NCI-H2227 treated with DMSO at 0.1 percent for 48 hours (cell line): ENCODE data around the gene SLC66A2.

Experiments
- DNase-seq: peaks from one replicate; lab custom pipeline; 2025; lab: John Stamatoyannopoulos, UW

SLC66A2 gene

DNA sequence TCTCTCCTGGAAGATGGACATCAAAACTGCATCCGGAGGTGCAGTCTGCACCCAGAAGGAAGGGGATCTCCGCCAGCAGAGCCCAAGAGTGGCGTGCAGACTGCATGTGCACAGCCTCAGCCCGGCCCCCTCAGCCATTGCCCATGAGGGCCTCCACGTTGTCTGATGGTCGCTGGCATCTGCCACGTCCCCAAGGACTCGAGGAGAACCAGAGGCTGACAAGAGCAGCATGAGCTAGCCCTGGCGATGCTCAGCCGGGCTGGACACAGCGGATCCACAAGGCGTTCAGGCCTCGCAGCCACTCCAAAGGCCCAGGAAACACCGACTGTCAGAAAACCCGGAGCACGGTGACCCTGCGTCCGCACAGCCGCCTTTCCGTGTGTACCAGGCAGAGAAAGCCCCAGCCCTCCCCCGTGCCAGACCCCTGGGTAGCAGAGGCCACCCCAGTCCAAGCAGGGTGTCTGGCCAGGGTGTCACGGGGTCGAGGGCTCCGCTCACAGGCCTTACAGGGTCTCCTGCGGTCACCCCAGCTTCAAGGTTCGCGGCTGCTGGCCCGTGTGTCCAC lies 48.3 kb downstream of the SLC66A2 start:
- DNase-seq, result no peak

DNA sequence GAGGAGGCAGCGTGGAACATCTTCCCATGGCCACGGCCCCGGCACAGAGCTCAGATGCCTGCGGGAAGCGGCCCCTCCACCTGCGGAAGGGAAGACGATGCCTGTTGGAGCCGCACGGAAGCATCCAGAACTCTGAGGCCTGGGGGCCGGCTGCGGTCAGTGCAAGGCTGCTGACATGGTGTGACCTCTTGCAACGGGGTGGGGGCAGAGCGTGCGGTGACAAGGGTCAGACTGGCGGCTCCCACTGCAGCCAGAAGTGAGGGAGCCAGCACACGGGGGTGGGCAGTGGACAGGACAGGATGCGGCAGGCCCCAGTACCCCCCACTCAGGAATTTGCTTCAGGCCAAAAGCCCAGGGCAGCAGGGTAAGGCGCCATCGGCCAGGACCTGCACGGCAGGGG lies 48.8 kb downstream of the SLC66A2 start:
- no peak for DNase-seq

DNA sequence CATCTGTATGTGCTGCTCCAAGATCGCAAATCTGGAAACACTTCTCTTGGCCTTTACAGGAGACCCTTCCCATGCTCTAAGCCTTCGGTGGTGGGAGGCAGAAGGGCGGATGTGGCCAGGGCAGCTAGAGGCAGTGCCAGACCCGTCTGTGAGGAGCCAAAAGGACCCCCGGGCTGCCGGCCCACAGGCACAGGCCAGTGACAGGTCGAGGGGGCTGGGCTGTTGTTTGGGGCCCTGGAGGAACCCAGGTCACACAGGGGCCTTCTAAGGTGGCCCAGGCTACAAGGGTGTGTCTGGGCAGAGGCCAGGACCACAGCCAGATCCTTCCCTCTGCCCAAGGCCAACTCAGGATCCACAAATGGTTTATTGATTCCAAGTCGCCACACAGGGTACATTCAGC lies 49.4 kb downstream of the SLC66A2 start:
- no peak for DNase-seq

- no peak for DNase-seq
These were observed 49.8 kb downstream of the SLC66A2 start for GRCh38 chr18:79901665-79902064.

GRCh38 chr18:79900610-79901570 lies 50.6 kb downstream of the SLC66A2 start:
- DNase-seq, result no peak

DNA sequence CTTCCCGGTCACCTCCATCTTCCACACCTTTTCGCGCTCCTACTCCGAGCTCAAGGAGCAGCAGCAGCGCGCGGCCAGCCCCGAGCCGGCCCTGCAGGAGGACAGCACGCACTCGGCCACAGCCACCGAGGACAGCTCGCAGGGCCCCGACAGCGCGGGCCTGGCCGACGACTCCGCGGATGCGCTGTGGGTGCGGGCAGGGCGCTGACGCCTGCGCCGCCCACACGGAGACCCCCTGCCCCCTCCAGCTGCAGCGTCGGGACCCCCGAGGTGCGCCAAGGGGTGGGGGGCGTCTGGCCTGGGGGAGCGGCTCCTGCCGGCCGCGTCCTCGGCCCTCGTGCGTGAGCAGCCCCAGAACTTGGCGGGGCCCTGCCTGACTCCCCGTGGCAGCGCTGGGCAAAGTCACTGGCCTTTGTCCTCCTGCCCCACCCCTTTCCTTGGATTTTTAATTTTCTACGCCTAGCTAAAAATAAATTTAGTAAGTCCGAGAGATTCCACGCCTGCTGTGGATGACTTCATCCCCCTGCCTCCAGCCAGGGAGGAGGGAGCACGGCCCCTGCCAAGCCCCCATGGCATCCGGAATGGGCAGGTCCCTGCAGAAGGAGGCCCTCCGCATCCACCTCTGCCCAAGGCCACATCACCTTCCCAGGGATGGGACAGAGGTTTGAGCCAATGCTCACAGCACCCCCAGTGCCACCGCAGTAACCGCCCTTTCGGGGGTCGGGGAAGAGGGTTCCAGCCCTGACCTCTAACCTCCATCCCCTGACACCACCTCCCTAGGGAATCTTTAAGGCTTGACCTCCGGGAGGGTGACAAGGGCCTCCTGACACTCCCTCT lies 51.6 kb downstream of the SLC66A2 start:
- no peak for DNase-seq

DNA sequence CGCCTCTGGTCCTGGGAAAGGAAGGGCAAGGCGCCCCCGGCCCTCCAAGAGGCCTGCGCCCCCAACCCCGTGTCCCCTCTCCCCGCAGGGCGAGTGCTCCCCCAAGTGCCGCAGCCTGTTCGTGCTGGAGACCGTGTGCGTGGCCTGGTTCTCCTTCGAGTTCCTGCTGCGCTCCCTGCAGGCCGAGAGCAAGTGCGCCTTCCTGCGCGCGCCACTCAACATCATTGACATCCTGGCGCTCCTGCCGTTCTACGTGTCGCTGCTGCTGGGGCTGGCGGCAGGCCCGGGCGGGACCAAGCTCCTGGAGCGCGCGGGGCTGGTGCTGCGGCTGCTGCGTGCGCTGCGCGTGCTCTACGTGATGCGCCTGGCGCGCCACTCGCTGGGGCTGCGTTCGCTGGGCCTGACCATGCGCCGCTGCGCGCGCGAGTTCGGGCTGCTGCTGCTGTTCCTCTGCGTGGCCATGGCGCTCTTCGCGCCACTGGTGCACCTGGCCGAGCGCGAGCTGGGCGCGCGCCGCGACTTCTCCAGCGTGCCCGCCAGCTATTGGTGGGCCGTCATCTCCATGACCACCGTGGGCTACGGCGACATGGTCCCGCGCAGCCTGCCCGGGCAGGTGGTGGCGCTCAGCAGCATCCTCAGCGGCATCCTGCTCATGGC lies 52.4 kb downstream of the SLC66A2 start:
- DNase-seq, result no peak

- no peak for DNase-seq
These were observed 53.4 kb downstream of the SLC66A2 start for GRCh38 chr18:79897940-79898625.

DNA sequence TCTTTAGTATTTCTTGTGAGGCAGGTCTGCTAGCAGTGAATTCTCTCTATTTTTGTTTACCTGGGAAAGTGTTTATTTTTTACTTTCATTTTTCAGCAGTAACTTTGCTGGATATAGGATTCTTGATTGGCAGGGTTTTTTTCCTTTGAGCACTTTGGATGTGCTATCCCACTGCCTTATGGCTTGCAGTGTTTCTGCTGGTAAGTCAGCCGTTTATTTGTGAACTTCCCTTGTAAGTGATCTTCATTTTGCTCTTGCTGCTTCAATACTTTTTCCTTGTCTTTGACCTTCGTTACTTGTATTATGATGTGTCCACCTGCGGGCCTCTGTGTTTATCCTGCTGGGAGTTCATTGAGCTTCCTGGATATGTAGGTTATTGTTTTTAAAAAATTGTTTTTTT lies 54.7 kb downstream of the SLC66A2 start:
- DNase-seq, result no peak

DNA sequence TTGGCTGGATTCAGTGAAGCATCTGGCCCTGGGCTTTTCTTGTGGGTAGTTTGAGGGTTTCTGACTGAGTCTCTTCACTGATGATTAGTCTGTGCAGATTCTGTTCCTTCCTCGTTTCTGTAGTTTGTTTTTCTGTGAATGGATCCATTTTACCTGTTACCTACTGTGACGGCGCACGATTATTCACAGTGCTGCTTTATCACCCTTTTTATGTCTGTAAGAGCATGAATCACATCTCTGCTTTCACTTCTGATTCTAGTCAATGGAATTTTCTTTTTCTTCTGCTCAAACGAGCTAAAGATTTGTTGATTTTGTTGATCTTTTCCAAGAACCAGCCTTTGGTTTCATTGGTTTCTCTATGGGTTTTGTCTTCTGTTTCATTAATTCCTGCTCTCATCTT lies 60.8 kb downstream of the SLC66A2 start:
- DNase-seq, result no peak

- DNase-seq, result no peak
These were observed 61.9 kb downstream of the SLC66A2 start for GRCh38 chr18:79889569-79889968.

GRCh38 chr18:79888016-79888415 lies 63.4 kb downstream of the SLC66A2 start:
- DNase-seq, result no peak

GRCh38 chr18:79887181-79888000 lies 64.1 kb downstream of the SLC66A2 start:
- no peak for DNase-seq

- no peak for DNase-seq
These were observed 66.3 kb downstream of the SLC66A2 start for GRCh38 chr18:79884963-79885728.

DNA sequence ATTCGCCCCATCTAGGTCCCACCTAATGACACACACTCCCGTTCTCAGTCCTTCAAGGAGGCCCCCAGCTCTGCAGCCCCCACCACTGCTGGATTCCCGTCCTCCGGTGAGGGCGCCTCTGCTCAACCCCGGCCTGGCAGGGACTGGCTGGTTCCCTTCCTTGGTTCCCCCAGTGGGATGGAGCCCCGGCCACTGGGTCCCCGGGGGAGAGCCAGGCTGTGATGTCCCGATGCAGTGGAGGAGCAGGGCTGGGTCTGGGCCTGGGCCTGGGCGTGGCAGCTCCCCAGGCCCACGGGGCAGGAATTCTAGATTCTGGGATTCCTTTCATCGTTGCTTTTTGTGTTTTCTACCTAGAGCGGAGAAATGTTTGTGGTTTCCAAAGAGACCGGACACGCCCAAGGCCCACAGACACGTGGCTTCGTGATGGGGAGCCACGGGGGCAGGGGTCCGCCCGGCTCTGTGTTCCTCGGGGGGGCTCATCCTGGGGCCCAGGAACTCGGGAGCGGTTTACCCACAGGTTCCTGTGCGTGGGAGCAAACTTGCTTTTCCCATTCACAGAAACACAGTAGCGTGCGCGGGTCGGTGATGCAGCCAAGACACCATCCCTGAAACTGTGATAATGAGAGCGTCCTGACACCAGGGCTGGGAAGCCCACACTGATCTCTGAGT lies 67.0 kb downstream of the SLC66A2 start:
- DNase-seq, result no peak

- DNase-seq, result no peak
These were observed 67.8 kb downstream of the SLC66A2 start for GRCh38 chr18:79883461-79884293.

GRCh38 chr18:79882522-79883241 lies 68.8 kb downstream of the SLC66A2 start:
- no peak for DNase-seq

- no peak for DNase-seq
These were observed 69.8 kb downstream of the SLC66A2 start for GRCh38 chr18:79881695-79882094.
